NOMO-1 (cell line): Measurements from ENCODE around the gene CIDEB.
A peak's percentile ranks its signal among the peaks of the same experiment; 100 is the strongest.
"Not testable (repeated sequence)": the region's sequence is repeated elsewhere in the genome, so short reads cannot be mapped to it uniquely, and the experiment has no call there.

Experiments used
- DNase-seq, 2 experiments: peaks; one replicate each; lab custom pipeline; 2025; ENCODE audit not compliant: unreplicated experiment in 2 of 2; lab: John Stamatoyannopoulos, UW

CIDEB gene

GRCh38 chr14:24307575-24308341 is at the start of gene CIDEB:
Gene CIDEB (minus strand): TSS chr14:24307977. CDS start chr14:24307858, 119 bp downstream.
- peak; percentile 37 to 60 for DNase-seq

GRCh38 chr14:24356208-24356607 is 48.4 kb upstream of the CIDEB start:
- no peak for DNase-seq

- no peak for DNase-seq
Observed at GRCh38 chr14:24355009-24355408, 47.2 kb upstream of the CIDEB start.

- not testable (repeated sequence) for DNase-seq
Observed at GRCh38 chr14:24354482-24354825, 46.7 kb upstream of the CIDEB start.

GRCh38 chr14:24353559-24354481 is 46.0 kb upstream of the CIDEB start:
- no peak for DNase-seq

- no peak for DNase-seq
Observed at GRCh38 chr14:24351517-24351916, 43.7 kb upstream of the CIDEB start.

- no peak for DNase-seq
Observed at GRCh38 chr14:24349742-24350141, 42.0 kb upstream of the CIDEB start.

GRCh38 chr14:24348186-24348585 is 40.4 kb upstream of the CIDEB start:
- DNase-seq: no peak

GRCh38 chr14:24347134-24347533 is 39.4 kb upstream of the CIDEB start:
- no peak for DNase-seq

- peak in 1 of 2 experiments; percentile 40 for DNase-seq
Observed at GRCh38 chr14:24343795-24344660, 36.3 kb upstream of the CIDEB start.

GRCh38 chr14:24342889-24343288 is 35.1 kb upstream of the CIDEB start:
- DNase-seq: no peak

GRCh38 chr14:24340606-24341005 is 32.8 kb upstream of the CIDEB start:
- DNase-seq: no peak

GRCh38 chr14:24339284-24340151 is 31.7 kb upstream of the CIDEB start, which contains the start of gene RIPK3:
Gene RIPK3 (minus strand): TSS chr14:24339991. CDS start chr14:24339826, 165 bp downstream.
- peak; percentile 74 to 76 for DNase-seq

- no peak for DNase-seq
Observed at GRCh38 chr14:24338843-24339242, 31.1 kb upstream of the CIDEB start.

GRCh38 chr14:24337824-24338175 is 30.0 kb upstream of the CIDEB start:
- no peak for DNase-seq

GRCh38 chr14:24337144-24337823 is 29.5 kb upstream of the CIDEB start:
- DNase-seq: no peak

GRCh38 chr14:24335461-24336171 is 27.8 kb upstream of the CIDEB start:
- DNase-seq: peak; percentile 50 to 58

GRCh38 chr14:24334431-24335291 is 26.9 kb upstream of the CIDEB start, which contains the start of gene ADCY4:
Gene ADCY4 (minus strand): TSS chr14:24335071. CDS start chr14:24334652, 419 bp downstream.
- no peak for DNase-seq
